Tongue (tissue), 2 donors: Measurements from ENCODE around the gene SERINC3. TPM values are rescaled to one million over a fixed set of nuclear protein-coding genes. Genes with fewer than 3 reads are reported as not detected.
"Not testable (repeated sequence)": the region's sequence is repeated elsewhere in the genome, so short reads cannot be mapped to it uniquely, and the experiment has no call there.

Source experiments
- DNase-seq: peaks from one replicate; pipeline ENCODE4 v3.0.0-alpha.2; 2015
- total RNA-seq: library from RNA; depleted of rRNA; stranded (reverse); fragments of >200 nt; gene quantifications from one replicate; pipeline ENCODE4 v1.2.3, GENCODE V29; 2014

Gene SERINC3
- total RNA-seq, 1 donor from 2014 or later, result 42.9 TPM

- no peak for DNase-seq
These were observed 30.1 kb downstream of the SERINC3 start for GRCh38 chr20:44491635-44492395.

GRCh38 chr20:44489931-44490330 is 31.9 kb downstream of the SERINC3 start:
- no peak for DNase-seq

- no peak for DNase-seq
These were observed 32.6 kb downstream of the SERINC3 start for GRCh38 chr20:44489223-44489622.

GRCh38 chr20:44488551-44488950 is 33.3 kb downstream of the SERINC3 start:
- no peak for DNase-seq

- no peak for DNase-seq
These were observed 36.1 kb downstream of the SERINC3 start for GRCh38 chr20:44485830-44486198.

GRCh38 chr20:44485078-44485829 is 36.6 kb downstream of the SERINC3 start:
- no peak for DNase-seq

GRCh38 chr20:44483112-44483511 is 38.8 kb downstream of the SERINC3 start:
- DNase-seq, result no peak

- DNase-seq, result no peak
These were observed 40.0 kb downstream of the SERINC3 start for GRCh38 chr20:44481719-44482416.

GRCh38 chr20:44480097-44480496 is 41.8 kb downstream of the SERINC3 start:
- DNase-seq, result no peak

- no peak for DNase-seq
These were observed 42.2 kb downstream of the SERINC3 start for GRCh38 chr20:44479643-44480042.

GRCh38 chr20:44478206-44478605 is 43.7 kb downstream of the SERINC3 start:
- DNase-seq, result no peak

- DNase-seq, result no peak
These were observed 44.7 kb downstream of the SERINC3 start for GRCh38 chr20:44477151-44477550.

- DNase-seq, result peak; percentile 94
These were observed 45.9 kb downstream of the SERINC3 start, which contains the start of gene TTPAL for GRCh38 chr20:44475694-44476560. TSS of gene TTPAL (plus strand) at chr20:44475874. CDS start at chr20:44480000, 4,126 bp downstream.

GRCh38 chr20:44475372-44475693 is 46.5 kb downstream of the SERINC3 start:
- no peak for DNase-seq

GRCh38 chr20:44472283-44472682 is 49.6 kb downstream of the SERINC3 start:
- not testable (repeated sequence) for DNase-seq

- DNase-seq, result no peak
These were observed 50.4 kb downstream of the SERINC3 start for GRCh38 chr20:44471481-44471882.

- no peak for DNase-seq
These were observed 51.5 kb downstream of the SERINC3 start for GRCh38 chr20:44470327-44470726.

- DNase-seq, result no peak
These were observed 53.7 kb downstream of the SERINC3 start for GRCh38 chr20:44468044-44468782.

- no peak for DNase-seq
These were observed 54.5 kb downstream of the SERINC3 start for GRCh38 chr20:44467289-44467883.

GRCh38 chr20:44465001-44465560 is 56.8 kb downstream of the SERINC3 start:
- no peak for DNase-seq

- DNase-seq, result no peak
These were observed 57.4 kb downstream of the SERINC3 start for GRCh38 chr20:44464514-44464913.
